Islet precursor cell (in vitro differentiated cells): Measurements from ENCODE around the gene POLR1H.

Source experiments
- DNase-seq: peaks from one replicate; pipeline ENCODE4 v3.0.0-alpha.2; 2018

POLR1H gene

GRCh38 chr6:30097902-30098768, 37.1 kb downstream of the POLR1H start:
- no peak for DNase-seq

GRCh38 chr6:30100154-30100553, 39.1 kb downstream of the POLR1H start:
- DNase-seq, result no peak

GRCh38 chr6:30100585-30101443, 39.7 kb downstream of the POLR1H start:
- peak; percentile 70 for DNase-seq

GRCh38 chr6:30101444-30102413, 40.7 kb downstream of the POLR1H start:
- DNase-seq, result peak; percentile 97

- DNase-seq, result no peak
Measured at GRCh38 chr6:30102414-30102969, 41.4 kb downstream of the POLR1H start.

- DNase-seq, result peak; percentile 92
Measured at GRCh38 chr6:30102970-30103871, 42.2 kb downstream of the POLR1H start.

GRCh38 chr6:30103872-30104179, 42.8 kb downstream of the POLR1H start:
- no peak for DNase-seq

- no peak for DNase-seq
Measured at GRCh38 chr6:30104661-30105060, 43.6 kb downstream of the POLR1H start.

- DNase-seq, result no peak
Measured at GRCh38 chr6:30111266-30111856, 50.3 kb downstream of the POLR1H start.

GRCh38 chr6:30112402-30112994, 51.4 kb downstream of the POLR1H start:
- DNase-seq, result no peak

- no peak for DNase-seq
Measured at GRCh38 chr6:30113003-30113759, 52.1 kb downstream of the POLR1H start, which contains the start of gene TRIM31. Gene TRIM31, minus strand, starts transcription at chr6:30113090. Its CDS starts 285 bp downstream, at chr6:30112805.

- DNase-seq, result no peak
Measured at GRCh38 chr6:30113841-30114240, 52.8 kb downstream of the POLR1H start.
